Activated CD4-positive, alpha-beta T cell treated with anti-CD3 and anti-CD28 coated beads for 1 hour (primary cell): ENCODE results near the gene ATP1B4.
A peak's percentile ranks its signal among the peaks of the same experiment; 100 is the strongest.
"Not testable (repeated sequence)": the region's sequence is repeated elsewhere in the genome, so short reads cannot be mapped to it uniquely, and the experiment has no call there.

Experiments used
- DNase-seq: peaks from one replicate; pipeline ENCODE4 v3.0.0-alpha.2; 2020

Gene ATP1B4

GRCh38 chrX:120361764-120362305 is at the start of gene ATP1B4:
ATP1B4 (plus strand) TSS chrX:120362089; CDS start chrX:120362169, 80 bp downstream.
- no peak for DNase-seq

- DNase-seq = no peak
Observed at GRCh38 chrX:120315776-120316175, 46.1 kb upstream of the ATP1B4 start.

GRCh38 chrX:120316587-120317283 is 45.2 kb upstream of the ATP1B4 start:
- DNase-seq = no peak

GRCh38 chrX:120318411-120318810 is 43.5 kb upstream of the ATP1B4 start:
- no peak for DNase-seq

- DNase-seq = no peak
Observed at GRCh38 chrX:120321520-120322281, 40.2 kb upstream of the ATP1B4 start.

GRCh38 chrX:120331116-120331515 is 30.8 kb upstream of the ATP1B4 start:
- DNase-seq = no peak

GRCh38 chrX:120332394-120332793 is 29.5 kb upstream of the ATP1B4 start:
- DNase-seq = no peak

- DNase-seq = no peak
Observed at GRCh38 chrX:120334151-120334550, 27.7 kb upstream of the ATP1B4 start.

- no peak for DNase-seq
Observed at GRCh38 chrX:120334603-120335002, 27.3 kb upstream of the ATP1B4 start.

GRCh38 chrX:120335289-120335688 is 26.6 kb upstream of the ATP1B4 start:
- no peak for DNase-seq

- DNase-seq = no peak
Observed at GRCh38 chrX:120336899-120337298, 25.0 kb upstream of the ATP1B4 start.

- DNase-seq = not testable (repeated sequence)
Observed at GRCh38 chrX:120344566-120344965, 17.3 kb upstream of the ATP1B4 start.

- DNase-seq = no peak
Observed at GRCh38 chrX:120350450-120351138, 11.3 kb upstream of the ATP1B4 start.

- no peak for DNase-seq
Observed at GRCh38 chrX:120356084-120356483, 5.8 kb upstream of the ATP1B4 start.

GRCh38 chrX:120357186-120357585 is 4.7 kb upstream of the ATP1B4 start:
- DNase-seq = no peak

- DNase-seq = no peak
Observed at GRCh38 chrX:120358737-120359456, 3.0 kb upstream of the ATP1B4 start.

- peak; percentile 8 for DNase-seq
Observed at GRCh38 chrX:120365320-120365719, 3.4 kb downstream of the ATP1B4 start.

GRCh38 chrX:120365968-120366367 is 4.1 kb downstream of the ATP1B4 start:
- no peak for DNase-seq

- no peak for DNase-seq
Observed at GRCh38 chrX:120366794-120367193, 4.9 kb downstream of the ATP1B4 start.

GRCh38 chrX:120367402-120368109 is 5.7 kb downstream of the ATP1B4 start:
- DNase-seq = no peak

- no peak for DNase-seq
Observed at GRCh38 chrX:120372667-120373370, 10.9 kb downstream of the ATP1B4 start.
